Endothelial cell of umbilical vein (primary cell): ENCODE data around the gene NEK6. TPM values are rescaled to one million over a fixed set of nuclear protein-coding genes. Genes with fewer than 3 reads are reported as not detected.

Experiments used
- BruUV-seq: library from RNA; stranded (reverse); fragments of 400-500 nt; replicated peaks from 2 replicates; lab custom pipeline; 2021; lab: Mats Ljungman, UMichigan
- CTCF ChIA-PET: fragments of 300-600, 350-600 bp; sonication (Branson Sonifier 250); formaldehyde crosslinking; loops from one replicate; lab custom pipeline; 2021; ENCODE audit warnings: antibody characterized with exemption, inconsistent platforms; lab: Charles Lee
- POLR2A ChIA-PET: fragments of 300-600, 350-600 bp; sonication (Branson Sonifier 250); formaldehyde crosslinking; loops from one replicate; lab custom pipeline; 2021; ENCODE audit warnings: antibody characterized with exemption, inconsistent platforms; lab: Charles Lee
- DNase-seq: peaks from one replicate; pipeline ENCODE4 v3.0.0-alpha.2; 2011; ENCODE audit warnings: low read depth, low spot score
- FAIRE-seq: peaks from 2 replicates; lab custom pipeline; 2011; peaks lifted over from hg19 to GRCh38; lab: Jason Lieb, UNC
- H2AFZ ChIP-seq: 2 replicates; pipeline ENCODE4 v1.6.0; 2012; ENCODE audit warnings: low read depth, low read length, control low read depth, inconsistent platforms
- H3K27ac ChIP-seq: 2 replicates; pipeline ENCODE4 v1.5.1; 2011; ENCODE audit warnings: low read depth, mild to moderate bottlenecking, control low read depth, low read length, moderate library complexity; ENCODE audit not compliant: insufficient read depth
- H3K27me3 ChIP-seq, 2 experiments: 2 replicates each; pipeline versions ENCODE4 v1.6.0 to v1.6.1; 2011; ENCODE audit warnings: low read length in 2 of 2, mixed read lengths in 1 of 2; ENCODE audit not compliant: control insufficient read depth in 2 of 2, insufficient read depth in 2 of 2
- H3K36me3 ChIP-seq, 2 experiments: 2 replicates in 1 of 2; 3 replicates in 1 of 2; pipeline ENCODE4 v1.5.1; 2011; ENCODE audit warnings: low read length in 2 of 2, mild to moderate bottlenecking in 1 of 2, moderate library complexity in 1 of 2; ENCODE audit not compliant: control insufficient read depth in 2 of 2, insufficient read depth in 2 of 2; ENCODE audit errors: extremely low read depth in 1 of 2
- H3K4me1 ChIP-seq: 3 replicates; pipeline ENCODE4 v1.5.1; 2011; ENCODE audit warnings: mild to moderate bottlenecking, low read length; ENCODE audit not compliant: control insufficient read depth, insufficient read depth; ENCODE audit errors: extremely low read depth
- H3K4me2 ChIP-seq: 2 replicates; pipeline ENCODE4 v1.6.1; 2011; ENCODE audit warnings: low read length, control low read depth, mixed read lengths; ENCODE audit not compliant: insufficient read depth
- H3K4me3 ChIP-seq, 3 experiments: fragments of 200-600 bp in 1 of 3; sonication (generic), shearing (Covaris generic) in 1 of 3; replicated peaks in 1 of 3; 2 replicates each; pipeline ENCODE4 v1.5.1; 2011 to 2016; ENCODE audit warnings: control low read depth in 3 of 3, low read length in 3 of 3, mild to moderate bottlenecking in 2 of 3, inconsistent platforms in 1 of 3, low read depth in 1 of 3, moderate library complexity in 1 of 3; ENCODE audit not compliant: insufficient read depth in 1 of 3
- H3K79me2 ChIP-seq: 2 replicates; pipeline ENCODE4 v1.6.0; 2012; ENCODE audit warnings: low read length, inconsistent platforms; ENCODE audit not compliant: control insufficient read depth, insufficient read depth
- H3K9ac ChIP-seq: replicated peaks from 2 replicates; pipeline ENCODE3; 2011; ENCODE audit warnings: low read length, control low read depth; ENCODE audit not compliant: insufficient read depth; ENCODE audit errors: extremely low read depth
- H3K9me1 ChIP-seq: replicated peaks from 3 replicates; pipeline ENCODE4 v1.6.0; 2011; ENCODE audit warnings: mild to moderate bottlenecking, low read length; ENCODE audit not compliant: control insufficient read depth, insufficient read depth; ENCODE audit errors: extremely low read depth
- H3K9me3 ChIP-seq: replicated peaks from 2 replicates; pipeline ENCODE4 v1.5.1; 2012; ENCODE audit warnings: low read length, inconsistent platforms; ENCODE audit not compliant: control insufficient read depth, insufficient read depth
- H4K20me1 ChIP-seq: replicated peaks from 2 replicates; pipeline ENCODE3; 2011; ENCODE audit warnings: mild to moderate bottlenecking, low read length; ENCODE audit not compliant: control insufficient read depth, insufficient read depth; ENCODE audit errors: extremely low read depth
- CTCF ChIP-seq, 2 donors: IDR thresholded peaks; 1 replicate in 1 of 2; 2 replicates in 1 of 2; pipeline ENCODE4 v1.5.1; 2011; ENCODE audit warnings: low read length in 2 of 2, mild to moderate bottlenecking in 2 of 2, moderate library complexity in 2 of 2, control low read depth in 1 of 2, inconsistent platforms in 1 of 2, low read depth in 1 of 2; ENCODE audit not compliant: insufficient read depth in 1 of 2; ENCODE audit errors: extremely low read depth in 1 of 2
- EZH2 ChIP-seq: IDR thresholded peaks from 2 replicates; pipeline ENCODE4 v1.6.1; 2012; ENCODE audit warnings: borderline replicate concordance, low read depth, mild to moderate bottlenecking, moderate library complexity, low read length, inconsistent platforms; ENCODE audit not compliant: severe bottlenecking
- FOS ChIP-seq: IDR thresholded peaks from 2 replicates; pipeline ENCODE4 v1.6.1; 2011; ENCODE audit warnings: mild to moderate bottlenecking, low read length, moderate library complexity, borderline replicate concordance; ENCODE audit not compliant: insufficient read depth
- GATA2 ChIP-seq: IDR thresholded peaks from 2 replicates; pipeline ENCODE4 v1.7.0; 2011; ENCODE audit warnings: low read depth, mild to moderate bottlenecking, moderate library complexity, mixed read lengths, low read length; ENCODE audit not compliant: insufficient read length, insufficient read depth
- JUN ChIP-seq: IDR thresholded peaks from 2 replicates; pipeline ENCODE4 v1.6.1; 2011; ENCODE audit warnings: borderline replicate concordance, low read depth; ENCODE audit not compliant: insufficient read length, insufficient read depth
- MAX ChIP-seq: IDR thresholded peaks from 2 replicates; pipeline ENCODE4 v1.6.1; 2011; ENCODE audit not compliant: insufficient read depth, insufficient read length
- MYC ChIP-seq: IDR thresholded peaks from one replicate; pipeline ENCODE4 v1.6.1; 2011; ENCODE audit warnings: mild to moderate bottlenecking, low read depth, low read length
- POLR2A ChIP-seq: IDR thresholded peaks from 2 replicates; pipeline ENCODE4 v1.6.1; 2012; ENCODE audit warnings: low read depth, mild to moderate bottlenecking, control low read depth, low read length
- POLR2AphosphoS5 ChIP-seq: IDR thresholded peaks from 2 replicates; pipeline ENCODE4 v1.6.1; 2012; ENCODE audit warnings: low read depth, mild to moderate bottlenecking, control low read depth, low read length, moderate library complexity; ENCODE audit not compliant: insufficient read depth
- dilution Hi-C: fragments of 300-500 bp; cut with MboI; formaldehyde crosslinking; loops from one replicate; pipeline ENCODE4 v1.15.0; 2019; ENCODE audit warnings: low sequenced_read_pairs; ENCODE audit not compliant: extremely low pct_ligation_motif_present
- intact Hi-C: fragments of 100-400 bp; cut with micrococcal nuclease; formaldehyde crosslinking; loops from one replicate; pipeline ENCODE4 v1.10.0; 2022
- polyA plus RNA-seq, 4 experiments: library from polyadenylated mRNA; depleted of rRNA in 3 of 4; stranded (reverse) in 3 of 4; unstranded in 1 of 4; fragments of >200 nt; gene quantifications; 2 replicates each; pipeline versions ENCODE4 v1.2.1 to v1.2.3, GENCODE V29; 2011 to 2012; ENCODE audit warnings: missing spikeins in 1 of 4
- total RNA-seq: library from RNA; stranded (reverse); gene quantifications from 2 replicates; pipeline ENCODE4 v1.2.3, GENCODE V29; 2021

The NEK6 gene
- total and polyA plus RNA-seq, 2 donors (not counting 3 experiments of a cell fraction or from before 2014, with no cell fraction given), result 64.3 to 67.1 TPM

- H3K27ac ChIP-seq, result peak overlapping the region; percentile 87
- dilution Hi-C loops (no loop called here), intact Hi-C loops (loop anchor here (2.0 kb wide), 2 partner anchors 55 to 139 kb away; no protein-coding TSS in a partner anchor)
- H3K4me1 ChIP-seq, result peaks cover 81% of the 10 kb centered on the region
- H3K79me2 ChIP-seq, result peaks cover 92% of the 10 kb centered on the region
- no peak overlapping the region for H3K4me3 ChIP-seq
- H3K9me3 ChIP-seq, result no peaks in the 10 kb centered on the region
- TF ChIP-seq MAX, result no peak
- no peak for TF ChIP-seq POLR2AphosphoS5
- TF ChIP-seq POLR2A, result no peak
- TF ChIP-seq FOS, result no peak
- TF ChIP-seq EZH2, result no peak
- no peak for TF ChIP-seq CTCF (IDR thresholded peaks at IDR 0.05; ENCODE audit: extremely low read depth in 1 of 2, insufficient read depth in 1 of 2, low read depth in 1 of 2, low read length in 2 of 2)
- TF ChIP-seq JUN, result no peak
- no peak for TF ChIP-seq MYC
- TF ChIP-seq GATA2, result no peak
- no peak for FAIRE-seq
- CTCF ChIA-PET, result interaction anchor here (1.1 to 2.6 kb wide), 9 partner anchors 9 to 140 kb away, joined by 3 to 9 read pairs (median 5); no protein-coding TSS in a partner anchor
- H3K9ac ChIP-seq, result peak overlapping the region; percentile 88
- H3K27me3 ChIP-seq, result no peaks in the 10 kb centered on the region
- no peak overlapping the region for H3K4me2 ChIP-seq
- POLR2A ChIA-PET, result interaction anchor here (1.1 kb wide), 1 partner anchor 15 kb away, joined by 4 read pairs; no protein-coding TSS in a partner anchor
- no peaks in the 10 kb centered on the region for H3K9me1 ChIP-seq
- H3K36me3 ChIP-seq, result no peaks in the 10 kb centered on the region
- no TSS peak for BruUV-seq
- H2AFZ ChIP-seq, result no peak overlapping the region
- peak; percentile 43 for DNase-seq
- no peaks in the 10 kb centered on the region for H4K20me1 ChIP-seq
These were observed 8.5 kb downstream of the NEK6 start for GRCh38 chr9:124266139-124266825.
